Mesodermal cell (in vitro differentiated cells): ENCODE results near the gene STRIT1.

Experiments
- H3K27ac ChIP-seq: 2 replicates; pipeline ENCODE4 v1.7.0; 2013; ENCODE audit warnings: mild to moderate bottlenecking, low read depth, low read length, moderate library complexity; ENCODE audit not compliant: severe bottlenecking
- H3K36me3 ChIP-seq: 2 replicates; pipeline ENCODE4 v1.7.1; 2013; ENCODE audit warnings: mild to moderate bottlenecking, low read length, moderate library complexity; ENCODE audit not compliant: control insufficient read depth, insufficient read depth
- H3K4me1 ChIP-seq: one replicate; pipeline ENCODE4 v1.7.1; 2013; ENCODE audit warnings: mild to moderate bottlenecking, low read length; ENCODE audit not compliant: insufficient read depth, control insufficient read depth, poor library complexity, severe bottlenecking
- H3K4me3 ChIP-seq: 2 replicates; pipeline ENCODE4 v1.7.0; 2013; ENCODE audit warnings: low read length, control low read depth, mild to moderate bottlenecking; ENCODE audit not compliant: insufficient read depth, poor library complexity, severe bottlenecking; ENCODE audit errors: extremely low read depth
- H3K9me3 ChIP-seq: 2 replicates; pipeline ENCODE4 v1.7.1; 2013; ENCODE audit warnings: mild to moderate bottlenecking, low read length, moderate library complexity; ENCODE audit not compliant: control insufficient read depth
- WGBS, 2 experiments: methylation state at CpG; one replicate each; pipeline ENCODE4 v1.1.5; 2013; ENCODE audit warnings: missing lambda C conversion rate in 2 of 2; ENCODE audit not compliant: insufficient coverage in 2 of 2; 5-methylcytosine and 5-hydroxymethylcytosine counted together

Gene STRIT1

DNA sequence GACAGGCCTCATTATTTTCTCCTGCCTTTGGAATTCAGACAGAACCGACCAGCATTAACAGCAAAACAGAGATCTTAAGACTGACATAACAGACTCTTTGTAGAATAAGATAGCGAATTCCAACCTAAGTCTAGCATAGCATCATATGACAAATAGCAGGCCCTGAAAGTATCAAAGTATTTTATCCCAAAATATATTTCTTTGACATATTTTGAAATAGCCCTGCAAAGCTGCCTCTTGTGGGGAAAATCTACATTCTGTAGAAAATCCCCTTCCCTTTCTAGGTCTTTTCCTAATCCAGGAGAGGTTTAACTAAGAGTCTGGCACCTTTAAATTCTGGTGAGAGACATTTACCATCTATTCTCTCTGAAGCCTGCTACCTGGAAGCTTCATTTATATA lies 34.4 kb upstream of the STRIT1 start:
- Histone ChIP-seq H3K36me3 (no peaks in the 10 kb centered on the region), H3K4me1 (no peaks in the 10 kb centered on the region), H3K9me3 (no peaks in the 10 kb centered on the region), H3K27ac (no peak overlapping the region), H3K4me3 (no peak overlapping the region)
- WGBS, 2 experiments = 100% methylated on average over 1 of the region's 2 CpGs; no CpG with 5 or more reads in 1 of the 2 experiments

DNA sequence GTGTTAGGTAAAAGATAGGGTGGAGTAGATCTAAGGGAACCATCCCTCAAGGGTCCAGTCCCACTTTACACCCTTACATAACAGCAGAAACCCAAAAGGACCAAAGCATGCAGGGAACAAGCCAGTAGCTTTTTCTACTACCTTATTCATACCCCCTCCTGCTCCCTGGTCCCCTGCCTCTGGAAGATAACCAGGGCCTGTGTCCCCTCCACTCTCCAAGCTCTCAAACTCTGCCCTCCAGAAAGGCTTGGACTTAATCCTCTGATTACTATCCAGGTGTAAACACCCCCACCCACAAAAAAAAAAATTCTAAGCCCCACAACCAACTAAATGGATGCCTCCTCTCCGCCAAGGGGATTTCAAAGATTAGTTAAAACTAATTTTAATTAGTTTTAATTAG lies 33.9 kb upstream of the STRIT1 start:
- Histone ChIP-seq H3K36me3 (no peaks in the 10 kb centered on the region), H3K9me3 (no peaks in the 10 kb centered on the region), H3K4me1 (no peaks in the 10 kb centered on the region), H3K4me3 (no peak overlapping the region), H3K27ac (no peak overlapping the region)
- no CpG with 5 or more reads among the region's 1 CpG for WGBS, 2 experiments

DNA sequence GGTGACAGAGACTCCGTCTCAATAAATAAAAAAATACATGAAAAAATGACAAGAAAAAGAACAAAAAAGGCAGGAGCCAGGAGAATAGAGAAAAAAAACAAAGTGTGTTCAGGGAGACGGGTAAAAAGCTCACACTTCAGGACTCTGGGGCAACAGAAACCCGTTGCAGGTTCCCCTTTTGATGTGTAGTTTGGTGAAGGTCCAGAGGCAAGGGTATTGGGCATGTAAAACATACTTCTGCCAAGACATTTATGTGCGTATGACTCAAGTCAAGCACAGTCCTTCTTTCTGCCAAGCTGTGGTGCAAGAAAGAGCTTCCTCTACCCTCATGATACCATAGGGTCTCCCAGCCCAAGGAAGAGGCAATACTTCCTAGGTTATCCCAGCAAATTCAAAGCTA lies 33.4 kb upstream of the STRIT1 start:
- H3K27ac ChIP-seq = no peak overlapping the region
- no peaks in the 10 kb centered on the region for H3K4me1 ChIP-seq
- no peaks in the 10 kb centered on the region for H3K9me3 ChIP-seq
- no peaks in the 10 kb centered on the region for H3K36me3 ChIP-seq
- 89 to 97% methylated on average over 2 to 3 of the region's 4 CpGs for WGBS, 2 experiments
- H3K4me3 ChIP-seq = no peak overlapping the region

DNA sequence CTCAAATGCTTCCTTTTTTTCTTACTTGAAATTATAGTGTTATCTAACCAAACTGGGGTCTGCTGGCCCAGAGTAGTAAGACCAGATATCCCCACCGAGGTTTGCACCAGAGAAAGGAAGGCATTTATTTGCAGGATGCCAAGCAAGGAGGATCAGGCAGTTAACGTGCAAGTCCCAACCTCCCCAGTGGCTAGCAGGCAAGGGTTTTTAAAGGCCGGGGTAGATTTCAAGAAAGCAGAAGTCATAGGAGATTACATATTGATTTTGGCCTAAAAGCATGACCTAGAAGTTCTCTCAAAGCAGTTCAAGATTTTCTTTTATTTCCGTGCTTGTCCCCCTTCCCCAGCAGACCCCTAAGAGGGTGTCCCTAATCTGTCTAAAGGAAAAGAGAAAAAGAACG lies 32.8 kb upstream of the STRIT1 start:
- H3K4me1 ChIP-seq = no peaks in the 10 kb centered on the region
- H3K36me3 ChIP-seq = no peaks in the 10 kb centered on the region
- no peak overlapping the region for H3K27ac ChIP-seq
- WGBS, 2 experiments = 96 to 98% methylated on average over 3 to 4 of the region's 5 CpGs
- no peak overlapping the region for H3K4me3 ChIP-seq
- H3K9me3 ChIP-seq = no peaks in the 10 kb centered on the region

DNA sequence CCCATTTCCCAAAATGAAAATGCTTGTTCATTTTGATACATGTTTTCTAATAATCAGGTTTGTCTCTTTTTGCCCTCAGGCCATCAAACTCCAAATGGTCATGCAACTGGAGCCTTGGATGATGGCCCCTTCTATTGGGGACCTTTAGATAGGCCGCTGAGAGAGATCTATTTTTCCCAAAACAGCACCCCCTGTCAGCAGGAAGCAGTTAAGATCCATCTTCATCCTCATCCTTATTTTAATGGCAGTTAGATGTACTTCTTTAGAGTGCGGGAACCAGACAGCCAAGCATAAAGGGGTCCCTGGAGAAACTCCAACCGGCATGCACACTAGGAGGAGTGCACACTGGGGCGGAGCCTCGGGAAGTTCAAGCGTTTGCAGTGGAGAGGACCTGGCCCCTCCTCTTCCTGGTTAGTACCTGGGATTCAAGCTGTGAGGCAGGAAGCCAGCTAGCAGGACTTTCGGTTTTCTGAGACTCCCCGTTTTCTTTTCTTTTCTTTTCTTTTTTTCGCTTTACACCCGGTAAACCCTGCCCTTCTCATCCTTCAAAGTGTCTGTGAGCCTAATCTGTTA lies 31.9 kb upstream of the STRIT1 start:
- H3K9me3 ChIP-seq = no peaks in the 10 kb centered on the region
- no peaks in the 10 kb centered on the region for H3K36me3 ChIP-seq
- H3K4me1 ChIP-seq = no peaks in the 10 kb centered on the region
- H3K27ac ChIP-seq = no peak overlapping the region
- no peak overlapping the region for H3K4me3 ChIP-seq
- 71 to 84% methylated on average over 6 to 7 of the region's 10 CpGs for WGBS, 2 experiments

DNA sequence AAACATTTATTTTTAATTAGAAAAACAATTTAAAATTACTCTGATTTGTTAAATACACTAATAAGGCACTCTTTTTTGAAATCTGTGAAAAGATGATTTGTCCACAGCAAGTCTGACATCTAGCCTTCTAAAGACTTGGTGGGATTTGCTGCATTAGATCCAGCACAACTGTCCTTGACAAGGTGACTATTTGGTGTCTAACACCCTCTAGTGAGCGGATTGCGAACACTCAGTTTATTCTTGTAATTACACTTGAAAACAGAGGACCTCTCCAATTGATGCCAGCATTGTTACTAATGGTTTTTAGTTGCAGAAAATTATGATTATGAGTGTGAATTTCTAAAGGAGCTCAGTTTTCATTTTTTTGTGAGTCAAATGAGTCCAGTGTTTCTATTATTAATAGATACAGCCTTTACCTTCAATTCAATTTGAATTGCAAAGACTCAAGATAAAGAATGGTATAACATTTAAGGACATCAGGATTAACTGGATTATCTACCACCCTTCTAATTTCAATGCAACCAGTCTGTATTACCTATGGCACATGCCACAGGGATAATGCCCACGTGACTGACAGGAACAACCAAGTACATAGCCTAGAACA lies 29.7 kb upstream of the STRIT1 start:
- no peaks in the 10 kb centered on the region for H3K36me3 ChIP-seq
- WGBS, 2 experiments = 0% methylated on average over 2 of the region's 3 CpGs; no CpG with 5 or more reads in 1 of the 2 experiments
- no peak overlapping the region for H3K4me3 ChIP-seq
- H3K9me3 ChIP-seq = no peaks in the 10 kb centered on the region
- H3K4me1 ChIP-seq = no peaks in the 10 kb centered on the region
- H3K27ac ChIP-seq = no peak overlapping the region

DNA sequence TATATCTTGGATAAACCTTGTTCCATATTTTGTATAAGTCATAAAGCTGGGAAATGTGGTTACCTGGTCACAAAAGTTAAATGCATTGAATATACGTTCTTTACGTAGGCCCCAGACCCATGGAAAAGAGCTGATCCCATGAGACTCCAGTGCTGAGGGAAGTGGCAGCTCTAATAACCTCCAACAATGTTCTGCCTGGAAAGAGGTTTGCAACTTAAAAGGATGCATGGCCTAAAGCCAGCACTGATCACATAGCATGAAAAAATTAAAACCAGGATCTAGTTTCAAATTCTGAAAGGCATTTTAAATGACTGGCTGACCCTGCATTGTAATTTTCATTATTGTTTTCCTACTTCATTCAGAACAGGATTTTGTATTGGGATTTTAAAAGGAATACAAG lies 27.9 kb upstream of the STRIT1 start:
- 92% methylated on average over 2 of the region's 2 CpGs; no CpG with 5 or more reads in 1 of the 2 experiments for WGBS, 2 experiments
- H3K27ac ChIP-seq = no peak overlapping the region

DNA sequence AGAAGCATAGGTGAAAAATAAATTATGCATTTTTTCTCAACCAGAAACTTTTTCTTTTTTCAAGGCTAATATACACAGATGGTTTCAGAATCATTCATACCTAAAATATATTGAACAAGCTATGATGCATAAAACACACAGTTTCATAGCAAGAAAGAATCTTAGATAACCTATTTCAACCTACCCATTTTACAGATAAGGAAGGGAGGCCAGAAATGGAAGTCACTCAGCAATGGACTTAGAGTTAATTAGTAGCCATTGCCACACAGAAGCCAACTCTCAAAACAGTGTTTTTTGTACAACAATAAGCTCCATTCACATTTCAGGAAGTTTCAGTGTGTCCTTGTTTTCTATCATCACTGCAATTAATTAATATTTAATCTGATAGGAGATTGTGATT lies 27.5 kb upstream of the STRIT1 start:
- Histone ChIP-seq H3K9me3 (no peaks in the 10 kb centered on the region), H3K36me3 (no peaks in the 10 kb centered on the region), H3K4me3 (no peak overlapping the region), H3K4me1 (no peaks in the 10 kb centered on the region), H3K27ac (no peak overlapping the region)

More for the DNA sequence above, 27.9 kb upstream of the STRIT1 start:
- Histone ChIP-seq H3K4me1 (no peaks in the 10 kb centered on the region), H3K4me3 (no peak overlapping the region), H3K36me3 (no peaks in the 10 kb centered on the region), H3K9me3 (no peaks in the 10 kb centered on the region)

DNA sequence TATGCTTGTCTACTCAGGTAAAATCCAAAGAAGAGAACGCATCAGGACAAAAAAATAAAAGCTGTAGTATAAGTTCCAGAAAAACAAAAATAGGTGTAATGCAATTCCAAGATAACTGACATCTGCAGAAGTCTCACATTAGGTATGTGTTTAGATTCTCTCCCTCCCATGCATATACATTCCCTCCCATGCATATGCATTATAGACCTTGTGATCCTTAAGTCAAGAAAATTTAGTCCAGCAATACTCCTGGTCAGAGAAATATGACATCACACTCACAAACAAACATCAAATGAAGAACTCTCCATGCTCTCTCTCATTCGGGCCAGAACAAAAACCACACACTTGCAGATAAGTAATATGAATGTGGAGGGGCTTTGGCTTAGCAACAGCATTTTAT lies 25.3 kb upstream of the STRIT1 start:
- H3K4me3 ChIP-seq = no peak overlapping the region
- H3K27ac ChIP-seq = no peak overlapping the region
- WGBS, 2 experiments = no CpG with 5 or more reads among the region's 2 CpGs
- H3K36me3 ChIP-seq = no peaks in the 10 kb centered on the region
- no peaks in the 10 kb centered on the region for H3K9me3 ChIP-seq
- H3K4me1 ChIP-seq = no peaks in the 10 kb centered on the region

DNA sequence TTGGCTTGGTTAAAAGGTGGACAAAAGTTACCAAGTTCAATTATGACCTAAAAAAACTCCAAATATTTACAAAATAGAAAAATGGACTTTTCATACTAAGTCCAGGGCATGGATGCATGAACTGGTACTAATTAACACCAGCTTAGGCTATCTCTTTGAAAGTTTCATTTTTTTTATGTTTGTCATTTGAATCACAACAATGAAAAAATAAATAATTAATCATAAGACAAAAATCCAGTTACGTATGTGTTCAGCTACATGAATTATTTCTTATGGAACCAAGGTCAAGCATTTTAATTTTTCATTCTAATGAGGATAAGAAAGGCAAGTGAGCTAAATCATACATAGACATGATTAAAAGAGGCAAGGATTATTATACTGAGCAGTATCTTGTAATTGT lies 23.7 kb upstream of the STRIT1 start:
- WGBS, 2 experiments = no CpG with 5 or more reads among the region's 1 CpG
- Histone ChIP-seq H3K9me3 (no peaks in the 10 kb centered on the region), H3K4me1 (no peaks in the 10 kb centered on the region)

DNA sequence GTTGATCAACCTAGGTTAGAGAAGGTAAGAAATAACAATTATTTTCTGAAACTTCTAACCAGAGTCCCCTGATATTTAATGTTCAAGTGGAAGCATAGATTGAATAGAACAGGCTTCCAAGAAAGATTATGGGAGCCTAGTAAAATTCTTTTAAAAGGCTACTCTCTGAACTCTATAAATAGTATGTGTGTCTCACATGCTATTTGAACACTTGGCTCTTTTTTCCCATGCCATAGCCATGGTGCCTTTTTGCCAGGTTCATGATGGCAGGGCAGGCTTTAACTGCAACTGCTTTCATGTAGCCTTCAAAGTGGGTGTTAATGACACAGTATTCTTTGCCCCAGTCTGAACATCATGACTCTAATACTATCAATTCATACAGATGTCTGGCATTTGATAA lies 22.9 kb upstream of the STRIT1 start:
- Histone ChIP-seq H3K4me1 (no peaks in the 10 kb centered on the region), H3K9me3 (no peaks in the 10 kb centered on the region), H3K4me3 (no peak overlapping the region), H3K36me3 (no peaks in the 10 kb centered on the region), H3K27ac (no peak overlapping the region)

More for the DNA sequence above, 23.7 kb upstream of the STRIT1 start:
- Histone ChIP-seq H3K36me3 (no peaks in the 10 kb centered on the region), H3K4me3 (no peak overlapping the region), H3K27ac (no peak overlapping the region)
